GM23338 (cell line): Measurements from ENCODE around the gene RADIL. TPM values are rescaled to one million over a fixed set of nuclear protein-coding genes. Genes with fewer than 3 reads are reported as not detected.

Experiments
- ATAC-seq: fragments of 200-7000 bp; cut with Tn5 transposase; 3 replicates; pipeline ENCODE4 v1.9.1; 2020
- DNase-seq: peaks from one replicate; pipeline ENCODE4 v3.0.0-alpha.2; 2015; ENCODE audit warnings: low spot score
- H2AFZ ChIP-seq: fragments of 200-600 bp; sonication (generic); 2 replicates; pipeline ENCODE4 v1.8.0; 2016; ENCODE audit warnings: antibody characterized with exemption, mild to moderate bottlenecking, moderate library complexity
- H3F3A ChIP-seq: fragments of 200-600 bp; sonication (generic); replicated peaks from 2 replicates; pipeline ENCODE4 v1.8.0; 2017; ENCODE audit warnings: antibody characterized with exemption, mixed run types, low read depth
- H3K27ac ChIP-seq: fragments of 200-600 bp; sonication (generic); 2 replicates; pipeline ENCODE4 v1.6.1; 2016; ENCODE audit warnings: low read depth
- H3K27me3 ChIP-seq: fragments of 200-600 bp; sonication (generic); 2 replicates; pipeline ENCODE4 v1.8.0; 2016; ENCODE audit warnings: mild to moderate bottlenecking, mixed run types, moderate library complexity; ENCODE audit not compliant: insufficient read depth
- H3K36me3 ChIP-seq: fragments of 200-600 bp; sonication (generic); 2 replicates; pipeline ENCODE4 v1.8.0; 2016; ENCODE audit warnings: mild to moderate bottlenecking; ENCODE audit not compliant: insufficient read depth
- H3K4me1 ChIP-seq: fragments of 200-600 bp; sonication (generic); 2 replicates; pipeline ENCODE4 v1.8.0; 2016; ENCODE audit warnings: mild to moderate bottlenecking, moderate library complexity; ENCODE audit not compliant: insufficient read depth
- H3K4me2 ChIP-seq: fragments of 200-600 bp; sonication (generic); 2 replicates; pipeline ENCODE4 v1.7.1; 2017; ENCODE audit warnings: mixed run types
- H3K4me3 ChIP-seq: fragments of 200-600 bp; sonication (generic); 2 replicates; pipeline ENCODE4 v1.6.1; 2016; ENCODE audit warnings: mixed run types
- H3K79me2 ChIP-seq: fragments of 200-600 bp; sonication (generic); replicated peaks from 2 replicates; pipeline ENCODE4 v1.8.0; 2017; ENCODE audit warnings: mild to moderate bottlenecking; ENCODE audit not compliant: insufficient read depth
- H3K9me2 ChIP-seq: fragments of 200-600 bp; sonication (generic); 2 replicates; pipeline ENCODE4 v1.8.0; 2017; ENCODE audit not compliant: insufficient read depth
- H4K20me1 ChIP-seq: fragments of 200-600 bp; sonication (generic); replicated peaks from 2 replicates; pipeline ENCODE4 v1.8.0; 2017; ENCODE audit warnings: mild to moderate bottlenecking; ENCODE audit not compliant: insufficient read depth
- H3K27ac Mint-ChIP-seq: 2 replicates; pipeline ENCODE4 v1.8.0; 2020; ENCODE audit warnings: inconsistent platforms, mild to moderate bottlenecking, moderate library complexity, mixed read lengths
- H3K27me3 Mint-ChIP-seq: 3 replicates; pipeline ENCODE4 v1.8.0; 2022; ENCODE audit warnings: low read depth, mild to moderate bottlenecking, moderate library complexity, mixed read lengths, inconsistent platforms; ENCODE audit not compliant: insufficient read depth, poor library complexity
- H3K36me3 Mint-ChIP-seq: 3 replicates; pipeline ENCODE4 v1.8.0; 2021; ENCODE audit warnings: low read depth, mild to moderate bottlenecking, inconsistent platforms, moderate library complexity, mixed read lengths
- H3K4me1 Mint-ChIP-seq: 3 replicates; pipeline ENCODE4 v1.8.0; 2020; ENCODE audit warnings: mild to moderate bottlenecking, inconsistent platforms, mixed read lengths
- H3K4me3 Mint-ChIP-seq: 3 replicates; pipeline ENCODE4 v1.8.0; 2021; ENCODE audit warnings: moderate library complexity, mild to moderate bottlenecking, inconsistent platforms, mixed read lengths
- H3K9me3 Mint-ChIP-seq: 3 replicates; pipeline ENCODE4 v1.8.0; 2020; ENCODE audit warnings: moderate library complexity, mild to moderate bottlenecking, inconsistent platforms, mixed read lengths
- CREB1 ChIP-seq: fragments of 250-450 bp; sonication (Bioruptor Pico); IDR thresholded peaks from 2 replicates; pipeline ENCODE4 v1.5.0; 2020; ENCODE audit warnings: low read depth, mild to moderate bottlenecking, moderate library complexity
- ETS1 ChIP-seq: IDR thresholded peaks from 2 replicates; pipeline ENCODE4 v1.6.1; 2016; ENCODE audit warnings: antibody characterized with exemption
- EZH2 ChIP-seq: fragments of 200-600 bp; sonication (generic); IDR thresholded peaks from one replicate; pipeline ENCODE4 v1.8.0; 2017; ENCODE audit warnings: antibody characterized with exemption, mild to moderate bottlenecking, low read depth; ENCODE audit not compliant: unreplicated experiment
- EZH2phosphoT487 ChIP-seq: fragments of 200-600 bp; sonication (generic); IDR thresholded peaks from one replicate; pipeline ENCODE4 v1.8.1; 2018; ENCODE audit warnings: antibody characterized with exemption; ENCODE audit not compliant: unreplicated experiment
- JUNB ChIP-seq: IDR thresholded peaks from one replicate; pipeline ENCODE4 v1.6.1; 2016; ENCODE audit warnings: antibody characterized with exemption; ENCODE audit not compliant: unreplicated experiment
- STAT1 ChIP-seq: IDR thresholded peaks from one replicate; pipeline ENCODE4 v1.6.1; 2016; ENCODE audit warnings: antibody characterized with exemption; ENCODE audit not compliant: unreplicated experiment
- ZNF114 ChIP-seq: fragments of 250-450 bp; sonication (Bioruptor Pico); IDR thresholded peaks from 2 replicates; pipeline ENCODE4 v1.5.0; 2020; ENCODE audit warnings: mild to moderate bottlenecking, moderate library complexity
- ZNF331 ChIP-seq: fragments of 250-450 bp; sonication (Bioruptor Pico); IDR thresholded peaks from 2 replicates; pipeline ENCODE4 v1.5.0; 2020; ENCODE audit warnings: low read depth, mild to moderate bottlenecking, moderate library complexity
- ZNF462 ChIP-seq: fragments of 250-450 bp; sonication (Bioruptor Pico); IDR thresholded peaks from 2 replicates; pipeline ENCODE4 v1.5.0; 2020; ENCODE audit warnings: mild to moderate bottlenecking, moderate library complexity
- polyA plus RNA-seq: library from polyadenylated mRNA; unstranded; fragments of >200 nt; fragmentation: Nextera tagmentation; extraction: Ambion mirVana; gene quantifications from 2 replicates; pipeline ENCODE4 v1.2.1, GENCODE V29; 2016
- total RNA-seq: library from RNA; depleted of rRNA; stranded (reverse); fragments of >200 nt; shearing (Covaris generic); gene quantifications from 2 replicates; pipeline ENCODE4 v1.2.3, GENCODE V29; 2014

The RADIL gene
- total and polyA plus RNA-seq, 2 experiments from 2014 or later: 4.3 to 9.8 TPM

GRCh38 chr7:4791738-4792536 is 91.6 kb downstream of the RADIL start (continued):
- no peak for TF ChIP-seq ZNF462 (CRISPR knock-in tag)
- no peak for TF ChIP-seq STAT1
- TF ChIP-seq CREB1 (CRISPR knock-in tag): no peak
- TF ChIP-seq EZH2phosphoT487: no peak
- no peak for TF ChIP-seq ZNF114 (CRISPR knock-in tag)
- no peak for TF ChIP-seq JUNB

- peaks cover 13% of the 10 kb centered on the region for H3K4me1 Mint-ChIP-seq
- H3K36me3 Mint-ChIP-seq: peaks cover 11% of the 10 kb centered on the region
- Histone ChIP-seq H3K27me3 (no peaks in the 10 kb centered on the region), H3K36me3 (no peaks in the 10 kb centered on the region; the same call in 1 of the 2 replicates), H3K4me1 (peaks cover 6% of the 10 kb centered on the region), H3K27ac (no peak overlapping the region), H4K20me1 (no peaks in the 10 kb centered on the region), H3K4me3 (no peak overlapping the region), H3K9me2 (no peaks in the 10 kb centered on the region), H3F3A (no peaks in the 10 kb centered on the region), H3K79me2 (no peaks in the 10 kb centered on the region), H3K4me2 (no peak overlapping the region), H2AFZ (no peak overlapping the region)
- peak overlapping the region; percentile 12; the same call in 1 of the 3 replicates for H3K4me3 Mint-ChIP-seq
- ATAC-seq (no peak), DNase-seq (no peak)
- no peak overlapping the region for H3K27ac Mint-ChIP-seq
- H3K9me3 Mint-ChIP-seq: no peaks in the 10 kb centered on the region; the same call in 2 of the 3 replicates
- H3K27me3 Mint-ChIP-seq: peaks cover 11% of the 10 kb centered on the region
- TF ChIP-seq ZNF331 (CRISPR knock-in tag): no peak
- TF ChIP-seq JUNB: no peak
- no peak for TF ChIP-seq ETS1
- TF ChIP-seq ZNF114 (CRISPR knock-in tag): no peak
- TF ChIP-seq CREB1 (CRISPR knock-in tag): no peak
- TF ChIP-seq EZH2: no peak
Measured at GRCh38 chr7:4791101-4791737, 92.3 kb downstream of the RADIL start.
